GM12801 (cell line): ENCODE results near the gene OR8D4.

Source experiments
- TF ChIP-seq, protein P1 (sequence below): IDR thresholded peaks from one replicate; pipeline ENCODE4 v1.5.1; 2011; ENCODE audit warnings: control low read depth; ENCODE audit not compliant: insufficient read length; ENCODE audit errors: extremely low read depth

The OR8D4 gene

GRCh38 chr11:123899792-123900191 lies 2.2 kb upstream of the OR8D4 start:
- TF ChIP-seq, protein P1, sequence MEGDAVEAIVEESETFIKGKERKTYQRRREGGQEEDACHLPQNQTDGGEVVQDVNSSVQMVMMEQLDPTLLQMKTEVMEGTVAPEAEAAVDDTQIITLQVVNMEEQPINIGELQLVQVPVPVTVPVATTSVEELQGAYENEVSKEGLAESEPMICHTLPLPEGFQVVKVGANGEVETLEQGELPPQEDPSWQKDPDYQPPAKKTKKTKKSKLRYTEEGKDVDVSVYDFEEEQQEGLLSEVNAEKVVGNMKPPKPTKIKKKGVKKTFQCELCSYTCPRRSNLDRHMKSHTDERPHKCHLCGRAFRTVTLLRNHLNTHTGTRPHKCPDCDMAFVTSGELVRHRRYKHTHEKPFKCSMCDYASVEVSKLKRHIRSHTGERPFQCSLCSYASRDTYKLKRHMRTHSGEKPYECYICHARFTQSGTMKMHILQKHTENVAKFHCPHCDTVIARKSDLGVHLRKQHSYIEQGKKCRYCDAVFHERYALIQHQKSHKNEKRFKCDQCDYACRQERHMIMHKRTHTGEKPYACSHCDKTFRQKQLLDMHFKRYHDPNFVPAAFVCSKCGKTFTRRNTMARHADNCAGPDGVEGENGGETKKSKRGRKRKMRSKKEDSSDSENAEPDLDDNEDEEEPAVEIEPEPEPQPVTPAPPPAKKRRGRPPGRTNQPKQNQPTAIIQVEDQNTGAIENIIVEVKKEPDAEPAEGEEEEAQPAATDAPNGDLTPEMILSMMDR = no peak

- TF ChIP-seq, protein P1 = no peak
Observed at GRCh38 chr11:123903932-123904331, 2.0 kb downstream of the OR8D4 start.

- TF ChIP-seq, protein P1 = no peak
Observed at GRCh38 chr11:123904932-123905331, 3.0 kb downstream of the OR8D4 start.

DNA sequence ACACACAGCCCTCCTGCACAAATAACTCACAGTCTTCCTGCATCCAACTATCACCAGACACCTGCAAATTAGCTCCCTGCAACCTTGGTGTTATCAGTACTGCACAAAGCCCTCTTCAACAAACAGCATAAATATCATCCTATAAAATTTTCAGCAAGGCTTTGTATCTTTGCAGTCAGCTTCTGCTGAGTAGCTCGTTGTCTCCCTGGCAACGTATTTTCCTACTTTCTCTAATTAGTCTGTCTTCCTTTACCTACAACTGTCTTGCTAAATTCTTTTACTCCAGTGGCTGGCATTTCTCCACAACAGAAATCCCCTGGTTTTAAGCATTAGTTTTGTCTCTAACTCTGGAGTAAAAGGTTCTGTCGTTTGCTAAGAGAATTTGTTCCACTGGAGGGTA lies 3.9 kb downstream of the OR8D4 start:
- TF ChIP-seq, protein P1 = no peak

DNA sequence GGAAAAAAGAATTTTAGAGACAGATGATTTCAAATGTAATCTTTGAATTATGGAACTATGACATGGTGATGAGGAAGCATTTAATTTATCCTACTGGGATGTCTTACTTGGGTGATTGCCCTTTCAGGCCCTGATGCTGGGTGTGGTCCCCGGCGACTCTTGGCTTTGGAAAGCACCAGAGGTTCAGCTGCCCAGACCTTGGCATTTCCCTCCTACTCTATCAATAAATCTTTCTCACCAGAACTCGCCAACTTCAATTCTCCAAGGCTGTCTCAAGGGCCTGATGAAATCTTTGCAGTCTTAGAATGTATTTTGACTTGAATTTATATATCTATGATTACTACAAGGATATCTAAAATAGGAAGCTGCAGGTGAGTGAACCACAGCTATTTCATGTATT lies 19.0 kb downstream of the OR8D4 start:
- TF ChIP-seq, protein P1 = no peak

- TF ChIP-seq, protein P1 = no peak
Observed at GRCh38 chr11:123924027-123924426, 22.1 kb downstream of the OR8D4 start.

DNA sequence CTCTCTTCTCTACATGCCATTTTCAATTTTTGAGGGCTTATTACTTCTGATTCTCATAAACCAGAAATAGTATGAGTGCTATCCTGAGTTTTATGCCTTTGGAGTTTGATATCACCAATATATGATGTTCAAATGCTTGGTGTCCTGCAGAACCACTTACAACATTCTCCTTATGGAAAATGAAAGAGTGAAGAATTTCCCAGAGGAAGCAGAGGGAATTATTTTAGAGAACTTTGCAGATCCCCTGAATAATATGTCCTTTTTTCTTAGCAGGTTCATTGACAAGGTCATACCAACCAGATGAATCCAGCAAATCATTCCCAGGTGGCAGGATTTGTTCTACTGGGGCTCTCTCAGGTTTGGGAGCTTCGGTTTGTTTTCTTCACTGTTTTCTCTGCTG lies 37.4 kb downstream of the OR8D4 start, which contains the start of gene OR4D5:
TSS of gene OR4D5 (plus strand) at position 301 of the 400 bp plus-strand sequence. CDS start at position 301, 0 bp downstream.
- TF ChIP-seq, protein P1 = no peak

DNA sequence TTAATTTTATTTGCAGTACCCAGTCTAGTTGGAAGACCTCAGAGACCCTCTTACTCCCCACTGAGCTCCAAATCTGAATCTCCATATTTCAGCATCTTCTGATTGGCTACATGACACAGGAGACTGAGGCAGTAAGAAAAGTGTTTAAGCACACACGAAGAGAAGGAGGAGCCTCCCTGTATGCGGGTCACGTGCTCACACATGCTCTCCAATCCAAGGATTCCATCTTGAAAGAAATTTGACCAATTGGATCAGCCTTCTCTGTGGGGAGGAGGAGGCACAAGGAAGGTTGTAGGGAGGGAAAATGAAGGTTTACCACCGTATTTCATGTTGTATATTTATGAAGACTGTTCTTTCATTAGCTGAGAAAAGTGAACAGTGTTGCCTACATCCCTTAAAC lies 40.4 kb downstream of the OR8D4 start:
- TF ChIP-seq, protein P1 = no peak
